Osteoblast (primary cell): ENCODE data around the gene ANKRD55. TPM values are rescaled to one million over a fixed set of nuclear protein-coding genes. Genes with fewer than 3 reads are reported as not detected.

Experiments
- DNase-seq: peaks from one replicate; pipeline ENCODE4 v3.0.0; 2011; ENCODE audit warnings: low spot score, mixed read lengths; ENCODE audit not compliant: insufficient read length; ENCODE audit errors: missing footprints
- H2AFZ ChIP-seq: 2 replicates; pipeline ENCODE4 v1.6.0; 2011; ENCODE audit warnings: mild to moderate bottlenecking, low read length
- H3K27ac ChIP-seq: 2 replicates; pipeline ENCODE4 v1.5.1; 2011; ENCODE audit warnings: mild to moderate bottlenecking, low read depth, low read length, moderate library complexity
- H3K27me3 ChIP-seq: 2 replicates; pipeline ENCODE4 v1.6.0; 2012; ENCODE audit warnings: mild to moderate bottlenecking, control low read depth, inconsistent platforms, low read length, moderate library complexity; ENCODE audit not compliant: insufficient read depth
- H3K36me3 ChIP-seq: 2 replicates; pipeline ENCODE4 v1.5.1; 2011; ENCODE audit warnings: mild to moderate bottlenecking, low read length, control low read depth, moderate library complexity; ENCODE audit not compliant: insufficient read depth
- H3K4me1 ChIP-seq: 2 replicates; pipeline ENCODE4 v1.5.1; 2011; ENCODE audit warnings: mild to moderate bottlenecking, low read length, control low read depth, moderate library complexity; ENCODE audit not compliant: insufficient read depth
- H3K4me2 ChIP-seq: 2 replicates; pipeline ENCODE4 v1.6.0; 2011; ENCODE audit warnings: mild to moderate bottlenecking, low read length; ENCODE audit not compliant: insufficient read depth
- H3K4me3 ChIP-seq: fragments of 200-600 bp; sonication (generic); 3 replicates; pipeline ENCODE4 v1.5.1; 2012; ENCODE audit warnings: mild to moderate bottlenecking, low read length, inconsistent platforms; ENCODE audit not compliant: insufficient read depth
- H3K79me2 ChIP-seq: 2 replicates; pipeline ENCODE4 v1.6.0; 2012; ENCODE audit warnings: mild to moderate bottlenecking, low read length, control low read depth, inconsistent platforms; ENCODE audit not compliant: insufficient read depth
- H3K9me3 ChIP-seq: 2 replicates; pipeline ENCODE4 v1.5.1; 2011; ENCODE audit warnings: low read depth, low read length, control low read depth
- H4K20me1 ChIP-seq: 2 replicates; pipeline ENCODE4 v1.6.0; 2012; ENCODE audit warnings: mild to moderate bottlenecking, low read length, control low read depth; ENCODE audit not compliant: insufficient read depth
- total RNA-seq: library from RNA; depleted of rRNA; stranded (reverse); fragments of >200 nt; gene quantifications from 2 replicates; pipeline ENCODE4 v1.2.3, GENCODE V29; 2012
- TF ChIP-seq, protein P1 (sequence below): IDR thresholded peaks from 2 replicates; pipeline ENCODE4 v1.5.1; 2011; ENCODE audit warnings: mild to moderate bottlenecking, low read depth, low read length, moderate library complexity; ENCODE audit errors: extremely low read depth

Gene ANKRD55
- total RNA-seq, 1 donor = not detected

DNA sequence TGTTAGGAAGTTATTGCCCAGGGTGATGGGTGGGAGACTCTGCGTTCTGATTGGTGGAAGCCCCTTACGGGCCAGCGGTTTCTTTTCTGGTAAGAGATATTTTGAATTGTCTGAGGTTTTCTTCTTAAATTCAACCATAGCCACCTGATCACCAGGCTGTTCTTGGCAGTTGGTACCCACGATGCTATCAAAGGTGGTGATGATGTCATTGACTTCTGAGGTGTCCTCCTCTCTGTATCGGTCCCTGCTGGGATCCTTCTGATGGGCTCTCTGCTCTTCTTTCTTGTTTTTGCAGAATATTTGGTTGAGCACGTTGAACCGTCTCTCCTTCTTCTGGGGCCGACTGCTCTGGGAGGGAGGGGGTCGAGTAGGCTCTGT, 121.7 kb downstream of the ANKRD55 start:
- H3K4me2 ChIP-seq = no peak overlapping the region
- H3K27me3 ChIP-seq = no peaks in the 10 kb centered on the region
- no peak overlapping the region for H3K27ac ChIP-seq
- H3K4me3 ChIP-seq = no peak overlapping the region
- no peaks in the 10 kb centered on the region for H3K36me3 ChIP-seq
- H3K9me3 ChIP-seq = no peaks in the 10 kb centered on the region
- no peaks in the 10 kb centered on the region for H3K79me2 ChIP-seq
- no peaks in the 10 kb centered on the region for H4K20me1 ChIP-seq
- TF ChIP-seq, protein P1, sequence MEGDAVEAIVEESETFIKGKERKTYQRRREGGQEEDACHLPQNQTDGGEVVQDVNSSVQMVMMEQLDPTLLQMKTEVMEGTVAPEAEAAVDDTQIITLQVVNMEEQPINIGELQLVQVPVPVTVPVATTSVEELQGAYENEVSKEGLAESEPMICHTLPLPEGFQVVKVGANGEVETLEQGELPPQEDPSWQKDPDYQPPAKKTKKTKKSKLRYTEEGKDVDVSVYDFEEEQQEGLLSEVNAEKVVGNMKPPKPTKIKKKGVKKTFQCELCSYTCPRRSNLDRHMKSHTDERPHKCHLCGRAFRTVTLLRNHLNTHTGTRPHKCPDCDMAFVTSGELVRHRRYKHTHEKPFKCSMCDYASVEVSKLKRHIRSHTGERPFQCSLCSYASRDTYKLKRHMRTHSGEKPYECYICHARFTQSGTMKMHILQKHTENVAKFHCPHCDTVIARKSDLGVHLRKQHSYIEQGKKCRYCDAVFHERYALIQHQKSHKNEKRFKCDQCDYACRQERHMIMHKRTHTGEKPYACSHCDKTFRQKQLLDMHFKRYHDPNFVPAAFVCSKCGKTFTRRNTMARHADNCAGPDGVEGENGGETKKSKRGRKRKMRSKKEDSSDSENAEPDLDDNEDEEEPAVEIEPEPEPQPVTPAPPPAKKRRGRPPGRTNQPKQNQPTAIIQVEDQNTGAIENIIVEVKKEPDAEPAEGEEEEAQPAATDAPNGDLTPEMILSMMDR = no peak
- DNase-seq = no peak
- no peak overlapping the region for H2AFZ ChIP-seq
- H3K4me1 ChIP-seq = peaks cover 8% of the 10 kb centered on the region

DNA sequence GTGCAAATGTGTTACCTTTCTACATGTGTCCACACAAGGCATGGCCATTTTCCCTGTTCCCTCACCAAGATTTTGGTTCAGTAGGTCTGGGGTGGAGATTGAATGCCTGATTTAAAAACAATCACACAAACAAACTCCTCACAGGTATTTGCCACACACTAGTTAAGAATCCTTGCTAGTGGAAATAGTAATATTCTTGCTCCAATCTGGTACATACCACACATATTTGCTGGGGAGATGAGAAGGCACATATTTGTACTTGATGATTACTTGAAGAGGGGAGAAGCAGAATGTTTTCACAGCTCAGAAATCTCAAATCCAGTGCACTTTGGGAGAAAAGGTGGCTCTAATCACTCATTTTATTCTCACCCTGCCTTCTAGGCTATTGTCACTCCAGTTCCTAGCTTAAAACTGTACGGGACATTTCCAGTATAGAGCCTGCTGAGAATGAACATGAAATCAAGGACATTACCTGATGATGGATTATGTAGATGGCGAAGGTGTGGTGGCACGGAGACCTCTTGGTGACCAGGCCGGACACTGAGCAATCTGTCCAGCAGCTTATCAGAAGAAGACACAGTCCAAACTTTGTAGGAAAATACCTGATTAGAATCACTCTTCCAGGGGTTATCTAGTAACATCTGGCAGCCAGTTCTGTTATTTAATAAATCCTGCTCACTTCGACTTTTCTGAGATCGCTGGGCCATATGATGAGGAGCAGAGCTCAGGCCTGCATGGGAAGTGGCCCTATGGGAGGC, 122.3 kb downstream of the ANKRD55 start:
- H3K79me2 ChIP-seq = no peaks in the 10 kb centered on the region
- no peak overlapping the region for H3K4me2 ChIP-seq
- no peaks in the 10 kb centered on the region for H3K36me3 ChIP-seq
- H3K27ac ChIP-seq = no peak overlapping the region
- no peaks in the 10 kb centered on the region for H3K27me3 ChIP-seq
- TF ChIP-seq, protein P1 = no peak
- no peaks in the 10 kb centered on the region for H3K9me3 ChIP-seq
- H4K20me1 ChIP-seq = no peaks in the 10 kb centered on the region
- H3K4me1 ChIP-seq = peaks cover 8% of the 10 kb centered on the region
- H3K4me3 ChIP-seq = no peak overlapping the region
- no peak for DNase-seq
- H2AFZ ChIP-seq = no peak overlapping the region

DNA sequence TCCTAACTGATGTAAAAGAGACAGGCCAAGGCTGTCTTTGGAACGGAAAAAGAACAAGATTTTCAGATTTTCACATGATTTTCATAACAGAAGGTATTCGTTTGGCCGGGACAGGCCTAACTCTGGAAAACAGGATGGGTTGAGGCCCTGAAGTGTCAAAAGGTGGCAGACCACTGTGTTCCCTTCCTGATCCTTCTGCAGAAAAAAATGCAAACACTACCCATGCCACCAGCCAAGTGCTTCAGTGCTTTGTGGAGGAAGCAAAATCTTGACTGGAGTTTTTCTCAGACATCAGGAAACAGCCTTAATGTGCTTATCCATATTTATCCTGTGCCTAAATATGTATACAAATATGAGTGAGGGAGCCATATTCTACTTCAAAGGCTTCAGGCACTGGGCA, 124.9 kb downstream of the ANKRD55 start:
- Histone ChIP-seq H3K36me3 (no peaks in the 10 kb centered on the region), H4K20me1 (no peaks in the 10 kb centered on the region), H3K4me1 (peaks cover 8% of the 10 kb centered on the region), H3K27me3 (no peaks in the 10 kb centered on the region), H2AFZ (no peak overlapping the region), H3K9me3 (no peaks in the 10 kb centered on the region), H3K4me2 (no peak overlapping the region), H3K27ac (no peak overlapping the region), H3K4me3 (no peak overlapping the region), H3K79me2 (no peaks in the 10 kb centered on the region)
- TF ChIP-seq, protein P1 = no peak
- DNase-seq = no peak

DNA sequence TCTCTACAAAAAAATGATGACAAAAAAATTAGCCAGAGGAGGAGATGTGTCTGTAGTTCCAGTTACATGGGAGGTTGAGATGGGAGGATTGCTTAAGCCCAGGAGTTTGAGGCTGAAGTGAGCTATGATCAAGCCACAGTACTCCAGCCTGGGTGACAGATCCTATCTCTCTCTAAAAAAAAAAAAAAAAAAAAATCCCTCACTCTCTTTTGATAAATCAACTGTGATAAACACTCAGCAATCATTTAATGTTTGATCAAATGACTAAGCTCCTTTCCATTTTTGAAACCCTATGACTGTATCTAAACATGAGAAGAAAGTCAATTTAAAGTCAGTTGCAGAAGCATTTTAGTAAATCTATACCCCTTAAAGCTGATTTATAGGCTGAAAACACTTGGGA, 126.3 kb downstream of the ANKRD55 start:
- Histone ChIP-seq H3K79me2 (no peaks in the 10 kb centered on the region), H3K4me1 (peaks cover 8% of the 10 kb centered on the region), H3K27me3 (no peaks in the 10 kb centered on the region), H2AFZ (no peak overlapping the region), H3K36me3 (no peaks in the 10 kb centered on the region), H3K9me3 (no peaks in the 10 kb centered on the region), H4K20me1 (no peaks in the 10 kb centered on the region), H3K4me3 (no peak overlapping the region), H3K4me2 (no peak overlapping the region), H3K27ac (no peak overlapping the region)
- no peak for DNase-seq
- TF ChIP-seq, protein P1 = no peak
